A673 (cell line): ENCODE measurements around the gene MMS22L.

Experiments
- CTCF ChIP-seq: fragments of 300-800, 200-600 bp; sonication (generic); conservative IDR thresholded peaks from 2 replicates; pipeline ENCODE4 v1.5.1; 2017; ENCODE audit warnings: low read depth, mild to moderate bottlenecking, antibody characterized with exemption, low read length, moderate library complexity, mixed read lengths
- EZH2 ChIP-seq: fragments of 200-600 bp; sonication (generic); IDR thresholded peaks from 2 replicates; pipeline ENCODE4 v1.6.1; 2017; ENCODE audit warnings: borderline replicate concordance, low read depth, mild to moderate bottlenecking, mixed read lengths, antibody characterized with exemption, low read length; ENCODE audit not compliant: poor library complexity, severe bottlenecking

- TF ChIP-seq CTCF (no peak), EZH2 (no peak)
Measured at GRCh38 chr6:97289332-97289731, 6.3 kb upstream of the MMS22L start.
